ENCODE results near the gene GUCY2D. TPM values are rescaled to one million over a fixed set of nuclear protein-coding genes. Genes with fewer than 3 reads are reported as not detected.

The GUCY2D gene
- total RNA-seq, 4 donors from 2014 or later, result 0.30 TPM; not detected in 3

- H3K9me3 ChIP-seq, result no peaks in the 10 kb centered on the region
- H3K4me3 ChIP-seq, result no peak overlapping the region
- peaks cover 0 to 11% of the 10 kb centered on the region in 2 donors for H3K27me3 ChIP-seq
- TF ChIP-seq EP300 (IDR thresholded peaks at IDR 0.05), result no peak
- no peak for TF ChIP-seq CTCF (IDR thresholded peaks at IDR 0.05)
- no peak for TF ChIP-seq POLR2A (IDR thresholded peaks at IDR 0.05)
- H3K4me1 ChIP-seq, result no peaks in the 10 kb centered on the region
- 74 to 81% methylated on average over 23 to 24 of the region's 24 CpGs for WGBS, 2 donors
- H3K36me3 ChIP-seq, result no peaks in the 10 kb centered on the region
- no peak overlapping the region for H3K27ac ChIP-seq
- no peak for DNase-seq (ENCODE audit: low spot score in 2 of 2)
These were observed 44.7 kb downstream of the GUCY2D start for GRCh38 chr17:8046929-8047768.

- no peak overlapping the region for H3K4me3 ChIP-seq
- no peaks in the 10 kb centered on the region for H3K4me1 ChIP-seq
- 94 to 98% methylated on average over 2 to 4 of the region's 4 CpGs for WGBS, 2 donors
- H3K27me3 ChIP-seq, result peaks cover 0 to 11% of the 10 kb centered on the region in 2 donors
- no peaks in the 10 kb centered on the region for H3K9me3 ChIP-seq
- TF ChIP-seq POLR2A (IDR thresholded peaks at IDR 0.05) (no peak), EP300 (IDR thresholded peaks at IDR 0.05) (no peak), CTCF (IDR thresholded peaks at IDR 0.05) (no peak)
- H3K27ac ChIP-seq, result no peak overlapping the region
- H3K36me3 ChIP-seq, result no peaks in the 10 kb centered on the region
- DNase-seq (ENCODE audit: low spot score in 2 of 2), result no peak
These were observed 45.3 kb downstream of the GUCY2D start for GRCh38 chr17:8047769-8048110.

- TF ChIP-seq EP300 (IDR thresholded peaks at IDR 0.05) (no peak), CTCF (IDR thresholded peaks at IDR 0.05) (no peak), POLR2A (IDR thresholded peaks at IDR 0.05) (no peak)
These were observed 45.8 kb downstream of the GUCY2D start for GRCh38 chr17:8048236-8048635.

GRCh38 chr17:8048736-8049135 is 46.3 kb downstream of the GUCY2D start:
- TF ChIP-seq CTCF (IDR thresholded peaks at IDR 0.05) (no peak), POLR2A (IDR thresholded peaks at IDR 0.05) (no peak), EP300 (IDR thresholded peaks at IDR 0.05) (no peak)
- no peak for DNase-seq (ENCODE audit: low spot score in 2 of 2)
- H3K36me3 ChIP-seq, result no peaks in the 10 kb centered on the region
- no peak overlapping the region for H3K27ac ChIP-seq
- H3K9me3 ChIP-seq, result no peaks in the 10 kb centered on the region
- 81 to 82% methylated on average over 8 of the region's 8 CpGs for WGBS, 2 donors
- H3K4me3 ChIP-seq, result no peak overlapping the region
- peaks cover 0 to 11% of the 10 kb centered on the region in 2 donors for H3K27me3 ChIP-seq
- H3K4me1 ChIP-seq, result no peaks in the 10 kb centered on the region

More at GRCh38 chr17:8048236-8048635, 45.8 kb downstream of the GUCY2D start:
- WGBS, 2 donors, result 90 to 93% methylated on average over 10 to 12 of the region's 12 CpGs
- no peak for DNase-seq (ENCODE audit: low spot score in 2 of 2)
- Histone ChIP-seq H3K36me3 (no peaks in the 10 kb centered on the region), H3K27me3 (peaks cover 0 to 11% of the 10 kb centered on the region in 2 donors), H3K4me3 (no peak overlapping the region), H3K9me3 (no peaks in the 10 kb centered on the region), H3K27ac (no peak overlapping the region), H3K4me1 (no peaks in the 10 kb centered on the region)

- DNase-seq (ENCODE audit: low spot score in 2 of 2), result no peak
- no peaks in the 10 kb centered on the region for H3K36me3 ChIP-seq
These were observed 49.4 kb downstream of the GUCY2D start for GRCh38 chr17:8051831-8052230.

More at GRCh38 chr17:8051831-8052230, 49.4 kb downstream of the GUCY2D start:
- no peaks in the 10 kb centered on the region for H3K9me3 ChIP-seq
- WGBS, 2 donors, result 63 to 87% methylated on average over 7 of the region's 7 CpGs
- H3K27me3 ChIP-seq, result peaks cover 0 to 18% of the 10 kb centered on the region in 2 donors
- H3K4me1 ChIP-seq, result peaks cover 0 to 5% (median 0%) of the 10 kb centered on the region in 4 donors
- no peak overlapping the region for H3K4me3 ChIP-seq
- no peak for TF ChIP-seq POLR2A (IDR thresholded peaks at IDR 0.05)
- TF ChIP-seq EP300 (IDR thresholded peaks at IDR 0.05), result no peak
- no peak for TF ChIP-seq CTCF (IDR thresholded peaks at IDR 0.05)
- H3K27ac ChIP-seq, result no peak overlapping the region

All from tibial nerve (tissue), 4 donors.